Measurements from ENCODE around the gene SELENOI. TPM values are rescaled to one million over a fixed set of nuclear protein-coding genes. Genes with fewer than 3 reads are reported as not detected.
"Not testable (repeated sequence)": the region's sequence is repeated elsewhere in the genome, so short reads cannot be mapped to it uniquely, and the experiment has no call there.

The SELENOI gene
- total and polyA plus RNA-seq, 11 donors = 1.9 to 14.9 (median 10.2) TPM

GRCh38 chr2:26330114-26330549 lies 15.8 kb upstream of the SELENOI start:
- Histone ChIP-seq H3K27ac (no peak overlapping the region), H3K4me3 (no peak overlapping the region), H3K9me3 (no peaks in the 10 kb centered on the region), H3K4me1 (peaks cover 0 to 10% (median 0%) of the 10 kb centered on the region in 12 donors), H3K27me3 (no peaks in the 10 kb centered on the region), H3K36me3 (no peaks in the 10 kb centered on the region)
- peak; percentile 77 to 92 (median 86) for TF ChIP-seq CTCF (IDR thresholded peaks at IDR 0.05)
- TF ChIP-seq POLR2A (IDR thresholded peaks at IDR 0.05) = no peak
- 2 to 5% (median 2%) methylated on average over 7 of the region's 7 CpGs for WGBS, 4 donors
- ATAC-seq (peak; percentile 73 to 93 (median 91)), DNase-seq (peak; percentile 76 to 91 (median 85))
- intact Hi-C loops (cut with DNase I) = loop anchor here in 5 of 10 donors (5.0 to 10.0 kb wide), 3 partner anchors 88 to 375 kb away; partner anchors contain the start of genes HADHA (in 3 of the 5) and HADHB (in 3 of the 5)

GRCh38 chr2:26330604-26331003 lies 15.3 kb upstream of the SELENOI start:
- Histone ChIP-seq H3K27me3 (no peaks in the 10 kb centered on the region), H3K4me1 (peaks cover 0 to 10% (median 0%) of the 10 kb centered on the region in 12 donors), H3K36me3 (no peaks in the 10 kb centered on the region), H3K27ac (no peak overlapping the region), H3K4me3 (no peak overlapping the region), H3K9me3 (no peaks in the 10 kb centered on the region)
- no peak for TF ChIP-seq POLR2A (IDR thresholded peaks at IDR 0.05)
- no peak for TF ChIP-seq CTCF (IDR thresholded peaks at IDR 0.05)
- DNase-seq (no peak), ATAC-seq (no peak)
- 82 to 89% (median 88%) methylated on average over 3 of the region's 3 CpGs for WGBS, 4 donors
- intact Hi-C loops (cut with DNase I) = loop anchor here in 5 of 10 donors (5.0 to 10.0 kb wide), 3 partner anchors 88 to 376 kb away; partner anchors contain the start of genes HADHA (in 3 of the 5) and HADHB (in 3 of the 5)

GRCh38 chr2:26331321-26331720 lies 14.6 kb upstream of the SELENOI start:
- intact Hi-C loops (cut with DNase I) = loop anchor here in 5 of 10 donors (5.0 to 10.0 kb wide), 3 partner anchors 89 to 377 kb away; partner anchors contain the start of genes HADHA (in 3 of the 5) and HADHB (in 3 of the 5)
- 90 to 93% (median 92%) methylated on average over 8 of the region's 8 CpGs for WGBS, 4 donors
- H3K36me3 ChIP-seq, H3K4me1 ChIP-seq, H3K27me3 ChIP-seq, H3K4me3 ChIP-seq, H3K9me3 ChIP-seq, ATAC-seq, DNase-seq, H3K27ac ChIP-seq: not testable (repeated sequence)

- WGBS, 4 donors = 39 to 78% (median 46%) methylated on average over 1 to 2 of the region's 2 CpGs; no CpG with 5 or more reads in 1 of the 4 donors
- intact Hi-C loops (cut with DNase I) = loop anchor here in 5 of 10 donors (5.0 to 10.0 kb wide), 3 partner anchors 91 to 378 kb away; partner anchors contain the start of genes HADHA (in 3 of the 5) and HADHB (in 3 of the 5)
Measured at GRCh38 chr2:26333293-26333692, 12.7 kb upstream of the SELENOI start.

More at GRCh38 chr2:26333293-26333692, 12.7 kb upstream of the SELENOI start:
- TF ChIP-seq POLR2A (IDR thresholded peaks at IDR 0.05) = no peak
- no peak for TF ChIP-seq CTCF (IDR thresholded peaks at IDR 0.05)
- ATAC-seq (no peak), DNase-seq (no peak)
- no peaks in the 10 kb centered on the region for H3K36me3 ChIP-seq
- H3K27ac ChIP-seq = no peak overlapping the region
- no peaks in the 10 kb centered on the region for H3K27me3 ChIP-seq
- peaks cover 0 to 10% (median 0%) of the 10 kb centered on the region in 12 donors for H3K4me1 ChIP-seq
- no peak overlapping the region for H3K4me3 ChIP-seq
- no peaks in the 10 kb centered on the region for H3K9me3 ChIP-seq
